Renal cortex interstitium (tissue), 15 donors: Measurements from ENCODE around the gene SHBG. TPM values are rescaled to one million over a fixed set of nuclear protein-coding genes. Genes with fewer than 3 reads are reported as not detected.

Source experiments
- DNase-seq, 11 donors: peaks; one replicate each; pipeline ENCODE4 v3.0.0-alpha.2; 2013; ENCODE audit warnings: low read depth in 9 of 11, low spot score in 4 of 11; ENCODE audit errors: extremely low read depth in 1 of 11
- long read RNA-seq, 16 experiments: transcript quantifications; one replicate each; lab custom pipeline, GENCODE V29; 2026
- polyA plus RNA-seq, 3 donors: library from polyadenylated mRNA; unstranded; fragments of 120-200 nt; gene quantifications; one replicate each; pipeline ENCODE4 v1.2.1, GENCODE V29; 2013; ENCODE audit not compliant: insufficient read length in 3 of 3

The SHBG gene
- polyA plus RNA-seq, result 1 to 10 TPM; 3.4 to 4.7 (median 4.0) TPM
- long read RNA-seq, donor 1, partial matches to known transcripts, result 0 of 1 reads
- long read RNA-seq, donor 1, other reads (novel, unspliced or antisense), result 0 of 1 reads
- long read RNA-seq, donor 2, partial matches to known transcripts, result 0 of 1 reads
- long read RNA-seq, donor 2, other reads (novel, unspliced or antisense), result 0 of 1 reads
- long read RNA-seq, donor 3, result 0 reads
- long read RNA-seq, donor 4, partial matches to known transcripts, result 38 of 188 reads
- long read RNA-seq, donor 4, other reads (novel, unspliced or antisense), result 149 of 188 reads
- long read RNA-seq, donor 5, result 0 reads
- long read RNA-seq, donor 6, partial matches to known transcripts, result 0 of 3 reads
- long read RNA-seq, donor 6, other reads (novel, unspliced or antisense), result 0 of 3 reads
- long read RNA-seq, donor 7, partial matches to known transcripts, result 0 of 2 reads
- long read RNA-seq, donor 7, other reads (novel, unspliced or antisense), result 0 of 2 reads
- long read RNA-seq, donor 8, result 0 reads
- long read RNA-seq, donor 9, partial matches to known transcripts, result 74 of 126 reads
- long read RNA-seq, donor 9, other reads (novel, unspliced or antisense), result 52 of 126 reads
- long read RNA-seq, donor 10, partial matches to known transcripts, result 0 of 4 reads
- long read RNA-seq, donor 10, other reads (novel, unspliced or antisense), result 0 of 4 reads
- long read RNA-seq, donor 11, partial matches to known transcripts, result 0 of 111 reads
- long read RNA-seq, donor 11, other reads (novel, unspliced or antisense), result 109 of 111 reads
- long read RNA-seq, donor 12, partial matches to known transcripts, result 30 of 141 reads
- long read RNA-seq, donor 12, other reads (novel, unspliced or antisense), result 109 of 141 reads
- long read RNA-seq, donor 13, result 0 reads
- long read RNA-seq, donor 14, partial matches to known transcripts, result 17 of 172 reads
- long read RNA-seq, donor 14, other reads (novel, unspliced or antisense), result 154 of 172 reads
- long read RNA-seq, donor 15, partial matches to known transcripts, result 18 of 49 reads
- long read RNA-seq, donor 15, other reads (novel, unspliced or antisense), result 30 of 49 reads
- long read RNA-seq, donor 16, partial matches to known transcripts, result 88 of 457 reads
- long read RNA-seq, donor 16, other reads (novel, unspliced or antisense), result 369 of 457 reads

- no peak for DNase-seq
These were observed at the start of gene SHBG for GRCh38 chr17:7629939-7630571. Gene SHBG (plus strand): TSS chr17:7630135. CDS start chr17:7630173, 38 bp downstream.

DNA sequence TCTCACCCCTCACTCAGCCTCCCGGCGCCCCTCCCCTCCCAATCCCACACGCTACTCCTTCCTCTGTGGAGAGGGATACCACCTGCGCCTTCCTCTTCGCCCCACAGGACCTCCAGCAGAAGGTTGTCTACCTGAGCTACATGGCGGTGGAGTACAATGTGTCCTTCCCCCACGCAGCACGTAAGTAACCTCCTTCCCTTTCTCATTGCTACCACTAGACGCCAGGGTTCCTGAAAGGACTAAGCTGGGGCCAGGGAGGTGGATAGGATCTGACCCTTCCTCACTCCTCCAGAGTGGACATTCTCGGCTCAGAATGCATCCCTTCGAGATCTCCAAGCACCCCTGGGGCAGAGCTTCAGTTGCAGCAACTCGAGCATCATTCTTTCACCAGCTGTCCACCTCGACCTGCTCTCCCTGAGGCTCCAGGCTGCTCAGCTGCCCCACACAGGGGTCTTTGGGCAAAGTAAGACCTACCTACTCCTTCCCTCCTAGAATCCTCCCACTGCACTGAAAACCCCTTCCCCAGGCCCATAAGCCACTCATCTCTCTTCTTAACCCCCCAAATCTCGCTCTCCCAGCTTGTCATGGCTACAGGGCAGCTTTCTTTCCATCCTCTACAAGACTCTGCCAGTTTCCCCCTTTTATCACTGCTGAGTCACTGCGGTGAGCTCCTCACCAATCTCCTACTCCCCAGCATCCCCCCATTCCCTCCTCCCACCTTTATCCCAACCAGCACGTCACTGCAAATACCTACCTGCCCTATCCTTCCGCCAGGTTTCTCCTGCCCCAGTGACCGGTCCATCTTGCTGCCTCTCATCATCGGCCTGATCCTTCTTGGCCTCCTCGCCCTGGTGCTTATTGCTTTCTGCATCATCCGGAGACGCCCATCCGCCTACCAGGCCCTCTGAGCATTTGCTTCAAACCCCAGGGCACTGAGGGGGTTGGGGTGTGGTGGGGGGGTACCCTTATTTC lies 49.0 kb upstream of the SHBG start:
- DNase-seq, result no peak

DNA sequence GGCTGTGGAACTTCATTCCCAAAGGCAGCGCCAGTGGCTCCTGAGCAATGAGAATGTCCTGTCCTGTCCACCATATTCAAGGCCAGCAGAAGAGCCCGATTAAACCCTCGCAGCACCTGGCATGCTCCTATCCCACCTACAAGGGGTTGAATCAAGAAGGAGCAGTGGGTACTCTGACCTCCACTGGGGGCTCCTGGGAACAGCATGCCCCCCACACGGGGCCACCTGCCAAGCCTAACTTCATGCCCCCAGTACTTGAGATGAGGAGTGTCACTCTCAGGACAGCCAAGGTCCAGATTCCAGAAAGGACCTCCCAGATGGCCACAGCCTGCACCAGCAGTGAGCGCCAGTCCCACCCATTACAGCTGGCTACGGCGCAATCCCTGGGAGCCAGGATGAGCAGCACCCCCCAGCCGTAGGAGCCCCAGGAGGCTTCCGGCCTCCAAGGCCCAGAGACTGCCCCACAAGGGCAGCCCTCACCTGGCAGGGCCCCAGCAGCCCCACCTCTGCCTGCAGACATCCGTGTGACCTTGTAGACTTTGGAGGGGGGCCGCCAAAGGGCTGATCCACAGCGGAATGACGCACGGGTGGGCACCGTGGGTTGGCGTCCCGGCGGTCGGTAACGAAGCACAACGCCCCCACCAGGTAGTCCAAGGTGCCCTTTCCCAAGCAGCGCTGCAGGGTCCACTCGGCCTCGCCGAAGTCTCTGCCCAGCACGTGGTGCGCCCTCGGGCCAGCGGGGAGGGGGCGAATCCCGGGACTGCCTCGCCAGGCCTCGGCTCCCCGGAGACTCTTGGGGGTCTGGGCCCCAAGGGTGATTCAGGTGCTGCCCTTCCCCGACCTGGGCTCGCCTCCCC lies 47.3 kb upstream of the SHBG start:
- DNase-seq, result no peak

DNA sequence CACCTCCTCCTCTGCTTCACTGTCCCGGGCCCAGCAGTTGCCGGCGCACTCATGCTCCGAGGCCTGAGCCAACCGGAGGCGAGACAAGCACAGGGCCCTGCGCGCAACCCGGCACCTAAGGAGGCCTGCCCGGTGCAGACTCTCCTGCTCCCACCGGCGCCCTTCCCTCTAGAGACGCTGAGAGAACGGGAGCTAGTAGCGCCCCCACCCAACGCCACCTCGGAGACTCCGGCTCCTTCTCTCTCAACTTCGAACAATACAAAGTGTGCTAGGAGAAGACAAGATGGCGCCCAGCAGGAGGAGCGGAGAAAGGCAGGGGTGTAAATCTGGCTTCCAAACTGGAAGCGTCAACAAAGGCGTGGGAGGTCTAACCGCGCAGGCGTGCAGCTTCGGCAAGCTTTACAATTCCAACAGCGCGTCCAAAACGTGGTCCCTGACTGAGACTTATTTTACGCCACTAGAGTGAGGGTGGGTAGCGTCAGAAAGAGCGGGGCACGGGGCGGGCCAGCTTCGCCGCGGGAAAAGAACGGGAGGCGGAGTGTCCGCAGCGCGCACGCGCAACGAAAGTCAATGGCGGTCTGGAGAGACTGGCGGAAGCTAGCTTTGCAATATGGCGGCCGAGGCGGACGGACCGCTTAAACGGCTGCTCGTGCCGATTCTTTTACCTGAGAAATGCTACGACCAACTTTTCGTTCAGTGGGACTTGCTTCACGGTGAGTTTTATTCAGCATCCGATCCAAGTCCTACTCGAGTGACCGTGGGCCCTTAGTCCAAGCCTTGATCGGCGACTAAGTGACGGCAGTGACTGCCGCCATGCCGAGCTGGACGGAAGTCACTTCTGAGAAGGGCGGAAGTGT lies 46.5 kb upstream of the SHBG start, which contains the start of gene MPDU1:
Gene MPDU1, plus strand, starts transcription at position 600 of the 857 bp plus-strand sequence. Its CDS starts 11 bp downstream, at position 611.
- peak; percentile 95 to 98 (median 96) for DNase-seq

GRCh38 chr17:7586673-7587419 lies 43.1 kb upstream of the SHBG start:
- no peak for DNase-seq

DNA sequence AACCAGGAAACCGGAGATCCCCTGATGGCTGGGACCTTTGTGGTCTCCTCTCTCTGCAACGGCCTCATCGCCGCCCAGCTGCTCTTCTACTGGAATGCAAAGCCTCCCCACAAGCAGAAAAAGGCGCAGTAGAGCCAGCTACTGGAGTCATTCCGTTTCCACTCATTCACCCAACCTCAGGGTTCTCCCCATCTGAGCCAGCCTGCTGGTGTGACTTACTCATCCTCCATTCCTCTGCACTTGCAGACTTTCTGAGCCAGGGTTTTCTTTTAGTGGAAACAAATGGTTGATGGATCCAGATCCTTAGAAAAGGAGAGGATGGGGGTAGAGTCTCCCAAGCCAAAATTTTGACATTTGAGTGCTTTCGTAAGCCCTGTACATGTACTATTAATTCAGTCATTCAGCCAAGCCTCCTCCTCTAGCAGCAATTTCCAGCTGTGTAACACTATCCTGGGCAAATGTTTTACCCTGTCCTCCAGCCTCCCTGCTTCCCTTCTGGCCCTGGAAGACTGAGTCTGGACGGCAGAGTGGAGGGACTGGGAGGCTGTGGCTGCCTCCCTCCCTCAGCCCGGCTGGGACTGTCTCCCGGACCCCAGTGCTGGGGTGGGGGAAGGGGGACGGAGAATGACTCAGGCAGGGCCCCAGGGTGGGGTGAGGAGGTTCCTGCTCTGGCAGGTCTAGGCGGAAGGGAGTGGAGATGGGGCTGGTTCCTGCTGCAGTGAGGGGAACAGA lies 42.3 kb upstream of the SHBG start:
- DNase-seq, result no peak

- no peak for DNase-seq
These were observed 41.3 kb upstream of the SHBG start for GRCh38 chr17:7588553-7589203.

- DNase-seq, result peak in 8 of 11 donors; percentile 79 to 86 (median 82)
These were observed 40.6 kb upstream of the SHBG start for GRCh38 chr17:7589204-7589868.

- no peak for DNase-seq
These were observed 39.8 kb upstream of the SHBG start, which contains the start of gene SOX15 for GRCh38 chr17:7589891-7590691. Gene SOX15 (minus strand): TSS chr17:7590094. CDS start chr17:7589676, 418 bp downstream.

DNA sequence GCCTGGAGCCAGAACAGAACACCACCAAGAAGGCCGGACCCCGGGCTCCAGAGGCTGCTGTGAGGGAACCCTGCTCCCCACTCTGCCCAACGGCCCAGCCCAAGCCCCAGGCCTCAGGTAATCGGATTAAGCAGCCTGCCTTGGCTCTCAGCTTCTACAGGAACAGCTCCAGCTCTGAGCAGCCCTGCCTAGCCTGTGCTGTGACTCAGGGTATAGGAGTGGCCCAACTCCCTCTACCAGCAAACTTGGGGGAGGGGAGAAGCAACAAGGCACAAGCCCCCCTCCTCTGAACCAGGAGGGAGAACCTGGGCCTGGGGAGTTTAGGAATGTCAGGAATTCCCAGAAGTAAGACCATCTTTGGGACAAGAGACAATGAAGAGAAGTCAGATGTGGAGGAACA lies 39.2 kb upstream of the SHBG start:
- DNase-seq, result no peak

- no peak for DNase-seq
These were observed 38.3 kb upstream of the SHBG start for GRCh38 chr17:7591596-7591995.

DNA sequence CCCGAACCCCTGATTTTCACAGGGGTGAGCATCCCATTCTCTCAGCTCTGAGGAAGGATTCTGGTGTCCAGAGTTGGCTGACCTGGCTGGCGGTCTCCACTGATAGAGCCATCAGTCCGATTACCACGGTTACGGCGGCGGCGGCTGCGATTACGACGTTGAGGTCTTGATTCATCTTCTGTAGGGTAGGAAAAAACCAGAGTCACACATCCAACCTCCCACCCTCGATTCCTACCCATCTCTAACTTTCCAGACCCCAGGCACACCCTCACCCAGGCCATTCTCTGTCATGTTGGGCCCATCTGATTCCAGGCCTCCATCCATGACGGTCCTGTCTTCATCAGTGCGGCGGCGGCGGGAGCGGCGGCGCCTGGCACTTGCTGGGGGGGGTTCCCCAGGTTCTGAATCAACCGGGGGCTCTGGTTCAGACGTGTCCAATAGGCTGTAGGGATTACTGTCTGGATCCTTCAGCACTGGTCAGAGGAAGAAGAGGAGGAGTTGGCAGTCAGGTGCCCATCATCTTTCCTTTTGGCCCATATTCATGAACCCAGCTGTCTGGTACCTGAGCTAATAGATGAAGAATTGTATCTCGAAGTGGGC lies 37.4 kb upstream of the SHBG start:
- no peak for DNase-seq
